SK-N-SH (cell line): Measurements from ENCODE around the gene SLC24A3. TPM values are rescaled to one million over a fixed set of nuclear protein-coding genes. Genes with fewer than 3 reads are reported as not detected.

Experiments
- CTCF ChIA-PET: fragments of 300-600, 350-600 bp; formaldehyde crosslinking; extraction: SDS; loops from one replicate; lab custom pipeline; 2021; lab: Yijun Ruan, JAX
- POLR2A ChIA-PET: fragments of 350-600 bp; sonication (Branson Sonifier 250); formaldehyde crosslinking; extraction: SDS; loops from one replicate; lab custom pipeline; 2020; ENCODE audit warnings: antibody characterized with exemption, inconsistent platforms; lab: Yijun Ruan, JAX
- DNase-seq: peaks from one replicate; pipeline ENCODE4 v3.0.0; 2012
- H2AFZ ChIP-seq: fragments of 200-600 bp; sonication (generic); 2 replicates; pipeline ENCODE4 v1.8.1; 2016; ENCODE audit warnings: antibody characterized with exemption, mild to moderate bottlenecking, low read depth
- H3F3A ChIP-seq: fragments of 200-600 bp; sonication (generic); replicated peaks from 2 replicates; pipeline ENCODE3; 2016; ENCODE audit warnings: antibody characterized with exemption, mild to moderate bottlenecking; ENCODE audit not compliant: insufficient read depth
- H3K27ac ChIP-seq, 2 experiments: fragments of 200-500 bp in 1 of 2; fragments of 200-600 bp in 1 of 2; sonication (Bioruptor generic) in 1 of 2; sonication (generic), shearing (Covaris generic) in 1 of 2; 2 replicates each; pipeline versions ENCODE4 v1.5.1 to v1.6.1; 2014 to 2016; ENCODE audit warnings: low read depth in 2 of 2, inconsistent platforms in 1 of 2, low read length in 1 of 2, mild to moderate bottlenecking in 1 of 2, mixed read lengths in 1 of 2
- H3K27me3 ChIP-seq: fragments of 200-600 bp; sonication (generic), shearing (Covaris generic); 2 replicates; pipeline ENCODE4 v1.6.1; 2016; ENCODE audit warnings: mixed run types; ENCODE audit not compliant: insufficient read depth
- H3K36me3 ChIP-seq, 2 experiments: fragments of 200-500 bp in 1 of 2; fragments of 200-600 bp in 1 of 2; sonication (Bioruptor generic) in 1 of 2; sonication (generic) in 1 of 2; replicated peaks in 1 of 2; 2 replicates each; pipeline versions ENCODE3 to v1.5.1; 2014 to 2016; ENCODE audit warnings: low read length in 1 of 2, mild to moderate bottlenecking in 1 of 2; ENCODE audit not compliant: insufficient read depth in 2 of 2, control insufficient read depth in 1 of 2
- H3K4me1 ChIP-seq, 2 experiments: fragments of 200-500 bp in 1 of 2; fragments of 200-600 bp in 1 of 2; sonication (Bioruptor generic) in 1 of 2; sonication (generic), shearing (Covaris generic) in 1 of 2; 2 replicates each; pipeline versions ENCODE4 v1.5.1 to v1.6.1; 2014 to 2016; ENCODE audit warnings: low read depth in 1 of 2, low read length in 1 of 2, mixed run types in 1 of 2; ENCODE audit not compliant: insufficient read depth in 2 of 2, control insufficient read depth in 1 of 2
- H3K4me2 ChIP-seq: fragments of 200-600 bp; sonication (generic), shearing (Covaris generic); 2 replicates; pipeline ENCODE4 v1.6.1; 2017; ENCODE audit warnings: mixed run types
- H3K4me3 ChIP-seq, 2 experiments: fragments of 200-500 bp in 1 of 2; fragments of 200-600 bp in 1 of 2; sonication (Bioruptor generic) in 1 of 2; sonication (generic), shearing (Covaris generic) in 1 of 2; 2 replicates each; pipeline versions ENCODE4 v1.5.1 to v1.8.1; 2014 to 2016; ENCODE audit warnings: low read depth in 2 of 2, inconsistent platforms in 1 of 2, low read length in 1 of 2, mild to moderate bottlenecking in 1 of 2, mixed read lengths in 1 of 2, moderate library complexity in 1 of 2
- H3K79me2 ChIP-seq: fragments of 200-600 bp; sonication (generic); 2 replicates; pipeline ENCODE4 v1.8.1; 2017; ENCODE audit warnings: mild to moderate bottlenecking; ENCODE audit not compliant: insufficient read depth
- H3K9ac ChIP-seq: fragments of 200-600 bp; sonication (generic); 2 replicates; pipeline ENCODE4 v1.6.1; 2017; ENCODE audit warnings: mixed run types
- H3K9me2 ChIP-seq: fragments of 200-600 bp; sonication (generic); 2 replicates; pipeline ENCODE4 v1.6.1; 2017; ENCODE audit warnings: mixed run types
- H3K9me3 ChIP-seq: fragments of 200-600 bp; sonication (generic); 2 replicates; pipeline ENCODE4 v1.6.1; 2017; ENCODE audit warnings: mixed run types, mild to moderate bottlenecking, moderate library complexity
- H4K20me1 ChIP-seq: fragments of 200-600 bp; sonication (generic); 2 replicates; pipeline ENCODE4 v1.6.1; 2017; ENCODE audit warnings: mild to moderate bottlenecking, mixed run types; ENCODE audit not compliant: insufficient read depth
- CTCF ChIP-seq: fragments of 200-600 bp; sonication (generic); IDR thresholded peaks from 2 replicates; pipeline ENCODE4 v1.6.1; 2017; ENCODE audit warnings: antibody characterized with exemption, mild to moderate bottlenecking, moderate library complexity
- ELF1 ChIP-seq: IDR thresholded peaks from 2 replicates; pipeline ENCODE4 v1.4.0; 2012
- EZH2phosphoT487 ChIP-seq: fragments of 200-600 bp; sonication (generic); IDR thresholded peaks from 2 replicates; pipeline ENCODE4 v1.6.1; 2017; ENCODE audit warnings: low read depth, mixed run types, mild to moderate bottlenecking, antibody characterized with exemption, moderate library complexity, borderline replicate concordance
- FOSL2 ChIP-seq: IDR thresholded peaks from 2 replicates; pipeline ENCODE4 v1.4.0; 2012; ENCODE audit warnings: low read depth, mild to moderate bottlenecking, moderate library complexity, borderline replicate concordance
- FOXJ3 ChIP-seq: sonication (generic); formaldehyde crosslinking; IDR thresholded peaks from 2 replicates; pipeline ENCODE4 v1.5.1; 2020; ENCODE audit warnings: mild to moderate bottlenecking, missing genetic modification reagents
- GABPA ChIP-seq: IDR thresholded peaks from 2 replicates; pipeline ENCODE4 v1.4.0; 2012; ENCODE audit warnings: low read depth, mild to moderate bottlenecking
- GATA2 ChIP-seq: sonication (generic); formaldehyde crosslinking; IDR thresholded peaks from 2 replicates; pipeline ENCODE4 v1.5.0; 2020; ENCODE audit warnings: mild to moderate bottlenecking, missing genetic modification reagents
- JUND ChIP-seq: IDR thresholded peaks from 2 replicates; pipeline ENCODE4 v1.4.0; 2012
- MXI1 ChIP-seq: IDR thresholded peaks from 2 replicates; pipeline ENCODE4 v1.6.1; 2012; ENCODE audit warnings: mild to moderate bottlenecking, low read depth, low read length, improper control_type of control experiment
- NRF1 ChIP-seq: IDR thresholded peaks from 2 replicates; pipeline ENCODE4 v1.6.1; 2012; ENCODE audit warnings: low read depth, mild to moderate bottlenecking, low read length
- POLR2AphosphoS5 ChIP-seq: IDR thresholded peaks from 2 replicates; pipeline ENCODE4 v1.6.1; 2012; ENCODE audit warnings: low read depth, low read length
- RFX5 ChIP-seq: IDR thresholded peaks from 2 replicates; pipeline ENCODE4 v1.6.1; 2012; ENCODE audit warnings: mild to moderate bottlenecking, improper control_type of control experiment, low read length
- RXRA ChIP-seq: IDR thresholded peaks from 2 replicates; pipeline ENCODE4 v1.4.0; 2012; ENCODE audit warnings: low read depth, mild to moderate bottlenecking, borderline replicate concordance
- TAF1 ChIP-seq: IDR thresholded peaks from 2 replicates; pipeline ENCODE4 v1.6.1; 2012; ENCODE audit warnings: low read depth, mild to moderate bottlenecking, low read length, moderate library complexity, borderline replicate concordance
- TCF12 ChIP-seq: IDR thresholded peaks from 2 replicates; pipeline ENCODE4 v1.4.0; 2012
- TEAD4 ChIP-seq: IDR thresholded peaks from 2 replicates; pipeline ENCODE4 v1.4.0; 2012; ENCODE audit warnings: mild to moderate bottlenecking, borderline replicate concordance; ENCODE audit not compliant: insufficient read depth
- YY1 ChIP-seq: IDR thresholded peaks from 2 replicates; pipeline ENCODE4 v1.4.0; 2012; ENCODE audit warnings: low read depth, mild to moderate bottlenecking
- WGBS: methylation state at CpG from one replicate; pipeline ENCODE4 v1.1.6; 2017; ENCODE audit warnings: low lambda C conversion rate; 5-methylcytosine and 5-hydroxymethylcytosine counted together
- polyA plus RNA-seq, 3 experiments: library from polyadenylated mRNA; depleted of rRNA; stranded (reverse); fragments of >200 nt; gene quantifications; 2 replicates each; pipeline ENCODE4 v1.2.3, GENCODE V29; 2012
- TF ChIP-seq, protein P1 (sequence below): IDR thresholded peaks from 2 replicates; pipeline ENCODE4 v1.4.0; 2012; ENCODE audit warnings: low read depth, borderline replicate concordance
- TF ChIP-seq, protein P2 (sequence below): IDR thresholded peaks from 2 replicates; pipeline ENCODE4 v1.4.0; 2012; ENCODE audit warnings: low read depth, borderline replicate concordance

Gene SLC24A3
- polyA plus RNA-seq, 1 of the 3 experiments (the other 2 are of a cell fraction), result not detected

- H3F3A ChIP-seq, result no peaks in the 10 kb centered on the region
- H2AFZ ChIP-seq, result no peak overlapping the region
- no peaks in the 10 kb centered on the region for H3K79me2 ChIP-seq
- CTCF ChIA-PET, result interaction anchor here (0.5 kb wide), 1 partner anchor 706 kb away, joined by 3 read pairs; no protein-coding TSS in a partner anchor
- H3K4me2 ChIP-seq, result no peak overlapping the region
- TF ChIP-seq MXI1 (no peak), RXRA (no peak), EZH2phosphoT487 (no peak), FOXJ3 (no peak), TEAD4 (no peak), ELF1 (no peak), GATA2 (no peak), GABPA (no peak), YY1 (no peak), POLR2AphosphoS5 (no peak), NRF1 (no peak), RFX5 (no peak), TAF1 (no peak), FOSL2 (no peak), CTCF (no peak), TCF12 (no peak), JUND (no peak)
- TF ChIP-seq, protein P1, sequence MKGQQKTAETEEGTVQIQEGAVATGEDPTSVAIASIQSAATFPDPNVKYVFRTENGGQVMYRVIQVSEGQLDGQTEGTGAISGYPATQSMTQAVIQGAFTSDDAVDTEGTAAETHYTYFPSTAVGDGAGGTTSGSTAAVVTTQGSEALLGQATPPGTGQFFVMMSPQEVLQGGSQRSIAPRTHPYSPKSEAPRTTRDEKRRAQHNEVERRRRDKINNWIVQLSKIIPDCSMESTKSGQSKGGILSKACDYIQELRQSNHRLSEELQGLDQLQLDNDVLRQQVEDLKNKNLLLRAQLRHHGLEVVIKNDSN, result no peak
- TF ChIP-seq, protein P2, sequence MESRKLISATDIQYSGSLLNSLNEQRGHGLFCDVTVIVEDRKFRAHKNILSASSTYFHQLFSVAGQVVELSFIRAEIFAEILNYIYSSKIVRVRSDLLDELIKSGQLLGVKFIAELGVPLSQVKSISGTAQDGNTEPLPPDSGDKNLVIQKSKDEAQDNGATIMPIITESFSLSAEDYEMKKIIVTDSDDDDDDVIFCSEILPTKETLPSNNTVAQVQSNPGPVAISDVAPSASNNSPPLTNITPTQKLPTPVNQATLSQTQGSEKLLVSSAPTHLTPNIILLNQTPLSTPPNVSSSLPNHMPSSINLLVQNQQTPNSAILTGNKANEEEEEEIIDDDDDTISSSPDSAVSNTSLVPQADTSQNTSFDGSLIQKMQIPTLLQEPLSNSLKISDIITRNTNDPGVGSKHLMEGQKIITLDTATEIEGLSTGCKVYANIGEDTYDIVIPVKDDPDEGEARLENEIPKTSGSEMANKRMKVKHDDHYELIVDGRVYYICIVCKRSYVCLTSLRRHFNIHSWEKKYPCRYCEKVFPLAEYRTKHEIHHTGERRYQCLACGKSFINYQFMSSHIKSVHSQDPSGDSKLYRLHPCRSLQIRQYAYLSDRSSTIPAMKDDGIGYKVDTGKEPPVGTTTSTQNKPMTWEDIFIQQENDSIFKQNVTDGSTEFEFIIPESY, result no peak
- H3K27me3 ChIP-seq, result no peaks in the 10 kb centered on the region
- H3K9me3 ChIP-seq, result no peaks in the 10 kb centered on the region
- no peak overlapping the region for H3K4me3 ChIP-seq
- WGBS, result 7% methylated on average over 7 of the region's 7 CpGs
- no peak for DNase-seq
- POLR2A ChIA-PET, result no interaction called here
- H3K9ac ChIP-seq, result no peak overlapping the region
- no peak overlapping the region for H3K27ac ChIP-seq
- H3K4me1 ChIP-seq, result peaks cover 0 to 7% of the 10 kb centered on the region in 2 experiments; a peak in 1 of 4 replicates
- H3K9me2 ChIP-seq, result no peaks in the 10 kb centered on the region
- H3K36me3 ChIP-seq, result no peaks in the 10 kb centered on the region
- no peaks in the 10 kb centered on the region for H4K20me1 ChIP-seq
Measured at GRCh38 chr20:19328676-19329075, 116.2 kb downstream of the SLC24A3 start.
